Esophagus squamous epithelium (tissue), 5 donors: ENCODE results near the gene PPARG. TPM values are rescaled to one million over a fixed set of nuclear protein-coding genes. Genes with fewer than 3 reads are reported as not detected.
"Not testable (repeated sequence)": the region's sequence is repeated elsewhere in the genome, so short reads cannot be mapped to it uniquely, and the experiment has no call there.

Source experiments
- DNase-seq: peaks from one replicate; lab custom pipeline; 2025; lab: John Stamatoyannopoulos, UW
- H3K27ac ChIP-seq, 4 donors: fragments of 200-600 bp; sonication (generic); one replicate each; pipeline ENCODE4 v1.5.1; 2016 to 2019; ENCODE audit warnings: mild to moderate bottlenecking in 1 of 4
- H3K27me3 ChIP-seq, 4 donors: fragments of 200-600 bp; sonication (generic); 1 replicate in 3 of 4; 2 replicates in 1 of 4; pipeline versions ENCODE4 v1.5.1 to v1.6.0; 2017 to 2021; ENCODE audit warnings: antibody characterized with exemption in 1 of 4
- H3K36me3 ChIP-seq, 3 donors: fragments of 200-600 bp; sonication (generic); one replicate each; pipeline ENCODE4 v1.5.1; 2016 to 2019
- H3K4me1 ChIP-seq, 3 donors: fragments of 200-600 bp; sonication (generic); one replicate each; pipeline ENCODE4 v1.5.1; 2017 to 2019
- H3K4me3 ChIP-seq, 4 donors: fragments of 200-600 bp; sonication (generic); 1 replicate in 3 of 4; 2 replicates in 1 of 4; pipeline ENCODE4 v1.5.1; 2016 to 2019; ENCODE audit warnings: mild to moderate bottlenecking in 2 of 4, moderate library complexity in 1 of 4
- H3K9me3 ChIP-seq, 3 donors: fragments of 200-600 bp; sonication (generic); one replicate each; pipeline ENCODE4 v1.5.1; 2016 to 2019
- CTCF ChIP-seq, 6 experiments: fragments of 450-650 bp in 4 of 6; fragments of 200-600 bp in 2 of 6; sonication (generic) in 2 of 6; IDR thresholded peaks; one replicate each; pipeline ENCODE4 v1.5.1; 2016 to 2019; ENCODE audit warnings: antibody characterized with exemption in 6 of 6, mild to moderate bottlenecking in 4 of 6, moderate library complexity in 4 of 6
- POLR2A ChIP-seq, 4 donors: fragments of 450-650 bp; IDR thresholded peaks; one replicate each; pipeline ENCODE4 v1.6.1; 2017; ENCODE audit warnings: antibody characterized with exemption in 4 of 4, mild to moderate bottlenecking in 4 of 4, moderate library complexity in 3 of 4
- WGBS, 2 donors: methylation state at CpG; one replicate each; pipeline ENCODE4 v1.1.5; 2018; 5-methylcytosine and 5-hydroxymethylcytosine counted together
- intact Hi-C: fragments of 100-400 bp; cut with DNase I; formaldehyde crosslinking; loops from one replicate; pipeline ENCODE4 v1.15.0; 2022
- total RNA-seq, 4 donors: library from RNA; depleted of rRNA; stranded (reverse); fragments of >200 nt; gene quantifications; one replicate each; pipeline ENCODE4 v1.1.0, GENCODE V29; 2016
- donor health status: DM: yes; HTN: yes; CAD: no.

PPARG gene
- total RNA-seq, 4 donors from 2014 or later, result 6.3 to 13.8 (median 11.4) TPM

GRCh38 chr3:12454076-12454815 lies 165.4 kb downstream of the PPARG start:
- Histone ChIP-seq H3K27me3 (no peaks in the 10 kb centered on the region), H3K4me1 (no peaks in the 10 kb centered on the region), H3K36me3 (no peaks in the 10 kb centered on the region), H3K4me3 (no peak overlapping the region), H3K9me3 (no peaks in the 10 kb centered on the region), H3K27ac (no peak overlapping the region)
- TF ChIP-seq POLR2A (IDR thresholded peaks at IDR 0.05) (no peak), CTCF (IDR thresholded peaks at IDR 0.05) (no peak)
- no peak for DNase-seq
- WGBS, 2 donors, result 58 to 78% methylated on average over 5 to 6 of the region's 6 CpGs
- intact Hi-C loops, result no loop called here

- Histone ChIP-seq H3K9me3 (no peaks in the 10 kb centered on the region), H3K27ac (no peak overlapping the region), H3K27me3 (no peaks in the 10 kb centered on the region), H3K36me3 (no peaks in the 10 kb centered on the region), H3K4me3 (no peak overlapping the region), H3K4me1 (no peaks in the 10 kb centered on the region)
- DNase-seq, result no peak
- intact Hi-C loops, result no loop called here
- 72 to 100% methylated on average over 1 to 2 of the region's 2 CpGs for WGBS, 2 donors
- TF ChIP-seq POLR2A (IDR thresholded peaks at IDR 0.05) (no peak), CTCF (IDR thresholded peaks at IDR 0.05) (no peak)
Observed at GRCh38 chr3:12454816-12455121, 165.9 kb downstream of the PPARG start.

- Histone ChIP-seq H3K4me1 (no peaks in the 10 kb centered on the region), H3K27ac (no peak overlapping the region), H3K9me3 (no peaks in the 10 kb centered on the region), H3K27me3 (no peaks in the 10 kb centered on the region), H3K4me3 (no peak overlapping the region), H3K36me3 (no peaks in the 10 kb centered on the region)
- 77 to 96% methylated on average over 7 of the region's 7 CpGs for WGBS, 2 donors
- no peak for DNase-seq
- intact Hi-C loops, result no loop called here
- no peak for TF ChIP-seq POLR2A (IDR thresholded peaks at IDR 0.05)
- no peak for TF ChIP-seq CTCF (IDR thresholded peaks at IDR 0.05)
Observed at GRCh38 chr3:12455740-12456139, 166.9 kb downstream of the PPARG start.

- intact Hi-C loops, result no loop called here
- no peak for TF ChIP-seq CTCF (IDR thresholded peaks at IDR 0.05)
- TF ChIP-seq POLR2A (IDR thresholded peaks at IDR 0.05), result no peak
- Histone ChIP-seq H3K9me3 (no peaks in the 10 kb centered on the region), H3K27ac (no peak overlapping the region), H3K36me3 (no peaks in the 10 kb centered on the region), H3K4me1 (no peaks in the 10 kb centered on the region), H3K4me3 (no peak overlapping the region), H3K27me3 (no peaks in the 10 kb centered on the region)
- DNase-seq, result no peak
- WGBS, 2 donors, result 57% methylated on average over 1 of the region's 3 CpGs; no CpG with 5 or more reads in 1 of the 2 donors
Observed at GRCh38 chr3:12456441-12456840, 167.6 kb downstream of the PPARG start.

- H3K27me3 ChIP-seq, intact Hi-C loops, H3K36me3 ChIP-seq, H3K9me3 ChIP-seq, H3K4me1 ChIP-seq, H3K4me3 ChIP-seq, DNase-seq, H3K27ac ChIP-seq: not testable (repeated sequence)
- WGBS, 2 donors, result 55 to 87% methylated on average over 3 to 4 of the region's 4 CpGs
Observed at GRCh38 chr3:12457380-12457779, 168.5 kb downstream of the PPARG start.

- WGBS, 2 donors, result 73 to 79% methylated on average over 4 to 7 of the region's 8 CpGs
- Histone ChIP-seq H3K27ac (no peak overlapping the region), H3K27me3 (no peaks in the 10 kb centered on the region), H3K4me1 (no peaks in the 10 kb centered on the region), H3K4me3 (no peak overlapping the region), H3K36me3 (no peaks in the 10 kb centered on the region), H3K9me3 (no peaks in the 10 kb centered on the region)
- intact Hi-C loops, result no loop called here
- no peak for DNase-seq
- no peak for TF ChIP-seq CTCF (IDR thresholded peaks at IDR 0.05)
- no peak for TF ChIP-seq POLR2A (IDR thresholded peaks at IDR 0.05)
Observed at GRCh38 chr3:12458901-12459300, 170.0 kb downstream of the PPARG start.
